ENCODE data around the gene IFIT3.

- TF ChIP-seq CTCF (IDR thresholded peaks at IDR 0.05) (no peak), ZFX (IDR thresholded peaks at IDR 0.05; ENCODE audit: borderline replicate concordance) (no peak)
These were observed 39.7 kb downstream of the IFIT3 start for GRCh38 chr10:89367529-89367928.

Measured in 22Rv1 (cell line).